HCT116 (cell line): ENCODE data around the gene PGRMC1. TPM values are rescaled to one million over a fixed set of nuclear protein-coding genes. Genes with fewer than 3 reads are reported as not detected.

Experiments
- total RNA-seq: library from RNA; stranded (reverse); gene quantifications from one replicate; pipeline ENCODE4 v1.2.1, GENCODE V29; 2021; ENCODE audit not compliant: unreplicated experiment

The PGRMC1 gene
- total RNA-seq, 1 experiment from 2014 or later = 81.6 TPM

Other genes starting within 250 kb of the PGRMC1 start
- gene CT47C1, start 163.3 kb upstream of the PGRMC1 start, total RNA-seq = not detected
- not detected for gene KIAA1210, start 108.5 kb upstream of the PGRMC1 start, total RNA-seq
- 14.1 TPM for gene SLC25A43, start 163.1 kb downstream of the PGRMC1 start, total RNA-seq
- gene SLC25A5, start 232.2 kb downstream of the PGRMC1 start, total RNA-seq = 641 TPM